ENCODE data around the gene MEGF6.

DNA sequence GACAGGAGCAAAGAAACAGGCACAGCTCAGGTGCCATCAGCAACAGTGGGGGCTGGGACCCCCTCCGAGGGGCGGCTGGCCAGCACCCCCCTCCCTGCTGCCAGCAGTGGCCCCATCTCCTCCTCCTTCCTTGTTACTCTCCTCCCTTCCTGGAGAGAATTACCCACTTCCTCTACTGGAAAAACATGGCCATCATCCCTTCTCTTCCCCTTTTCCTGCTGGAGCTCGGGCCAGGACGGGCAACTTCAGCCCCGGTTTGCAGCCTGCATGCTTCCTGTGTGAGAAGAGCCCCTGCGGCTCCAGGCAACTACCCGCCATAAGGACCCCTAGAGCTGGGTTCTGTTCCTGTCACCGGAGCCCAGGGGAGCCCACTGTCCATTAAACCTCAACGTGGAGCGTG is 17.6 kb downstream of the MEGF6 start:
- TF ChIP-seq, protein P1, sequence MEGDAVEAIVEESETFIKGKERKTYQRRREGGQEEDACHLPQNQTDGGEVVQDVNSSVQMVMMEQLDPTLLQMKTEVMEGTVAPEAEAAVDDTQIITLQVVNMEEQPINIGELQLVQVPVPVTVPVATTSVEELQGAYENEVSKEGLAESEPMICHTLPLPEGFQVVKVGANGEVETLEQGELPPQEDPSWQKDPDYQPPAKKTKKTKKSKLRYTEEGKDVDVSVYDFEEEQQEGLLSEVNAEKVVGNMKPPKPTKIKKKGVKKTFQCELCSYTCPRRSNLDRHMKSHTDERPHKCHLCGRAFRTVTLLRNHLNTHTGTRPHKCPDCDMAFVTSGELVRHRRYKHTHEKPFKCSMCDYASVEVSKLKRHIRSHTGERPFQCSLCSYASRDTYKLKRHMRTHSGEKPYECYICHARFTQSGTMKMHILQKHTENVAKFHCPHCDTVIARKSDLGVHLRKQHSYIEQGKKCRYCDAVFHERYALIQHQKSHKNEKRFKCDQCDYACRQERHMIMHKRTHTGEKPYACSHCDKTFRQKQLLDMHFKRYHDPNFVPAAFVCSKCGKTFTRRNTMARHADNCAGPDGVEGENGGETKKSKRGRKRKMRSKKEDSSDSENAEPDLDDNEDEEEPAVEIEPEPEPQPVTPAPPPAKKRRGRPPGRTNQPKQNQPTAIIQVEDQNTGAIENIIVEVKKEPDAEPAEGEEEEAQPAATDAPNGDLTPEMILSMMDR (IDR thresholded peaks at IDR 0.05) = no peak
- no peak for TF ChIP-seq POLR2A (IDR thresholded peaks at IDR 0.05)

All from suprapubic skin (tissue), 3 donors.